NT2/D1 (cell line): ENCODE measurements around the gene NRXN3.

Source experiments
- YY1 ChIP-seq: IDR thresholded peaks from 2 replicates; pipeline ENCODE4 v1.6.1; 2011; ENCODE audit not compliant: insufficient read length, insufficient read depth
- ZNF274 ChIP-seq: IDR thresholded peaks from 2 replicates; pipeline ENCODE4 v1.6.1; 2011; ENCODE audit warnings: mild to moderate bottlenecking, low read depth, low read length

- TF ChIP-seq ZNF274 (no peak), YY1 (no peak)
Observed at GRCh38 chr14:78927261-78927660, 757.1 kb downstream of the NRXN3 start.
